Kidney (tissue), 14 donors: ENCODE results near the gene SIK3. TPM values are rescaled to one million over a fixed set of nuclear protein-coding genes. Genes with fewer than 3 reads are reported as not detected.

Source experiments
- DNase-seq, 5 donors: peaks; one replicate each; pipeline ENCODE4 v3.0.0-alpha.2; 2013 to 2020
- FAIRE-seq: peaks from 2 replicates; lab custom pipeline; 2012; peaks lifted over from hg19 to GRCh38; lab: Jason Lieb, UNC
- H3K27ac ChIP-seq, 2 donors: one replicate each; pipeline ENCODE4 v1.7.0; 2013; ENCODE audit warnings: low read depth in 2 of 2, low read length in 2 of 2, inconsistent platforms in 1 of 2
- H3K27me3 ChIP-seq: one replicate; pipeline ENCODE4 v1.7.1; 2013; ENCODE audit warnings: low read length, inconsistent platforms; ENCODE audit not compliant: control insufficient read depth, insufficient read depth
- H3K36me3 ChIP-seq, 3 donors: one replicate each; pipeline versions ENCODE4 v1.7.0 to v1.7.1; 2013; ENCODE audit warnings: low read length in 3 of 3, control low read depth in 1 of 3, inconsistent platforms in 1 of 3; ENCODE audit not compliant: insufficient read depth in 3 of 3, control insufficient read depth in 2 of 3
- H3K4me1 ChIP-seq, 3 donors: one replicate each; pipeline versions ENCODE4 v1.7.0 to v1.7.1; 2013; ENCODE audit warnings: low read length in 3 of 3, inconsistent platforms in 1 of 3, low read depth in 1 of 3; ENCODE audit not compliant: control insufficient read depth in 2 of 3, insufficient read depth in 2 of 3
- H3K4me3 ChIP-seq, 3 donors: one replicate each; pipeline versions ENCODE4 v1.7.0 to v1.8.1; 2013; ENCODE audit warnings: low read length in 3 of 3, control low read depth in 1 of 3, inconsistent platforms in 1 of 3
- H3K9ac ChIP-seq, 3 donors: one replicate each; pipeline versions ENCODE4 v1.7.0 to v1.7.1; 2013; ENCODE audit warnings: low read length in 3 of 3, control low read depth in 1 of 3, inconsistent platforms in 1 of 3
- H3K9me3 ChIP-seq, 3 donors: one replicate each; pipeline versions ENCODE4 v1.7.0 to v1.7.1; 2013; ENCODE audit warnings: low read length in 3 of 3, control low read depth in 1 of 3, inconsistent platforms in 1 of 3; ENCODE audit not compliant: control insufficient read depth in 2 of 3, insufficient read depth in 1 of 3
- CTCF ChIP-seq: IDR thresholded peaks from 3 replicates; pipeline ENCODE4 v1.5.1; 2012; ENCODE audit warnings: mild to moderate bottlenecking, moderate library complexity, borderline replicate concordance; ENCODE audit not compliant: insufficient read depth; ENCODE audit errors: extremely low read depth
- intact Hi-C: fragments of 100-400 bp; cut with DNase I; formaldehyde crosslinking; loops from one replicate; pipeline ENCODE4 v1.11.1; 2022
- polyA plus RNA-seq: library from polyadenylated mRNA; stranded (reverse); fragments of 350-450 nt; fragmentation: Illumina TruSeq; extraction: RNeasy Lipid Tissue Mini Kit (QIAGEN cat#74804); gene quantifications from one replicate; pipeline ENCODE4 v1.2.3, GENCODE V29; 2014; ENCODE audit warnings: low read depth, low replicate concordance; ENCODE audit not compliant: insufficient read depth
- total RNA-seq: library from RNA; stranded (reverse); fragmentation: NEBNext Ultra II Directional; extraction: Animal tissue kit (Norgen Biotek cat#: 25700); gene quantifications from one replicate; pipeline ENCODE4 v1.2.1, GENCODE V29; 2021
- donor health status: control.
- donor health status: control.
- donor health status: control.
- donor health status: control.
- donor health status: control.
- donor health status: DM: yes; HTN: yes; CAD: no.
- donor health status: Normal renal cell carcinoma (clear cell type).

SIK3 gene
- total and polyA plus RNA-seq, 2 donors from 2014 or later: 12.3 to 50.7 TPM

GRCh38 chr11:117127171-117127901 is 29.1 kb upstream of the SIK3 start:
- Histone ChIP-seq H3K9ac (no peak overlapping the region), H3K4me1 (no peaks in the 10 kb centered on the region), H3K36me3 (no peaks in the 10 kb centered on the region), H3K9me3 (no peaks in the 10 kb centered on the region), H3K27me3 (no peaks in the 10 kb centered on the region), H3K27ac (no peak overlapping the region), H3K4me3 (no peak overlapping the region)
- TF ChIP-seq CTCF: no peak
- no peak for DNase-seq
- FAIRE-seq: no peak
- intact Hi-C loops: no loop called here

GRCh38 chr11:117126223-117126965 is 28.2 kb upstream of the SIK3 start:
- intact Hi-C loops: no loop called here
- H3K4me1 ChIP-seq: no peaks in the 10 kb centered on the region
- no peak for FAIRE-seq

GRCh38 chr11:117122556-117122955 is 24.3 kb upstream of the SIK3 start:
- Histone ChIP-seq H3K9me3 (no peaks in the 10 kb centered on the region), H3K4me3 (no peak overlapping the region), H3K27ac (no peak overlapping the region), H3K4me1 (no peaks in the 10 kb centered on the region), H3K36me3 (no peaks in the 10 kb centered on the region), H3K27me3 (no peaks in the 10 kb centered on the region), H3K9ac (no peak overlapping the region)
- no peak for FAIRE-seq
- intact Hi-C loops: no loop called here
- DNase-seq: no peak
- TF ChIP-seq CTCF: no peak

More at GRCh38 chr11:117126223-117126965, 28.2 kb upstream of the SIK3 start:
- Histone ChIP-seq H3K36me3 (no peaks in the 10 kb centered on the region), H3K9me3 (no peaks in the 10 kb centered on the region), H3K9ac (no peak overlapping the region), H3K27me3 (no peaks in the 10 kb centered on the region), H3K4me3 (no peak overlapping the region), H3K27ac (no peak overlapping the region)
- TF ChIP-seq CTCF: no peak
- no peak for DNase-seq
